GM12878 (cell line): ENCODE results near the gene DNMT3L. TPM values are rescaled to one million over a fixed set of nuclear protein-coding genes. Genes with fewer than 3 reads are reported as not detected.
"Not testable (repeated sequence)": the region's sequence is repeated elsewhere in the genome, so short reads cannot be mapped to it uniquely, and the experiment has no call there.

Experiments
- ATAC-seq: fragments of 200-7000 bp; cut with Tn5 transposase; 3 replicates; pipeline ENCODE4 v1.9.1; 2020; ENCODE audit warnings: mild to moderate bottlenecking, moderate library complexity
- BruUV-seq: library from RNA; stranded (reverse); fragments of 400-500 nt; replicated peaks from 2 replicates; lab custom pipeline; 2021; lab: Mats Ljungman, UMichigan
- CTCF ChIA-PET: fragments of 300-600 bp; sonication (Branson Sonifier 250); formaldehyde crosslinking; extraction: SDS; loops from one replicate; lab custom pipeline; 2021; ENCODE audit warnings: inconsistent platforms; lab: Yijun Ruan, JAX
- POLR2A ChIA-PET: fragments of 350-600 bp; formaldehyde crosslinking; extraction: SDS; loops from one replicate; lab custom pipeline; 2021; ENCODE audit warnings: inconsistent platforms; lab: Charles Lee
- RAD21 ChIA-PET: fragments of 300-600 bp; sonication (Branson Sonifier 250); formaldehyde crosslinking; loops from one replicate; lab custom pipeline; 2023; ENCODE audit warnings: antibody characterized with exemption; ENCODE audit not compliant: unreplicated experiment; lab: Charles Lee
- SMC1A ChIA-PET: fragments of 300-600 bp; sonication (Branson Sonifier 250); formaldehyde crosslinking; loops from one replicate; lab custom pipeline; 2023; ENCODE audit not compliant: unreplicated experiment, uncharacterized antibody; lab: Charles Lee
- DNase-seq: peaks from one replicate; pipeline ENCODE4 v3.0.0-alpha.2; 2011; ENCODE audit warnings: low read depth, low spot score
- FAIRE-seq: peaks from 3 replicates; lab custom pipeline; 2011; peaks lifted over from hg19 to GRCh38; lab: Jason Lieb, UNC
- H2AFZ ChIP-seq: 2 replicates; pipeline ENCODE4 v1.6.0; 2011; ENCODE audit warnings: low read depth, low read length, control low read depth; ENCODE audit not compliant: control insufficient read depth
- H3K27ac ChIP-seq: 2 replicates; pipeline ENCODE4 v1.5.1; 2011; ENCODE audit warnings: control low read depth; ENCODE audit not compliant: control insufficient read depth, insufficient read depth
- H3K27me3 ChIP-seq, 2 experiments: replicated peaks in 1 of 2; 2 replicates each; pipeline versions ENCODE4 v1.6.0 to v1.6.1; 2011; ENCODE audit warnings: low read length in 1 of 2; ENCODE audit not compliant: control insufficient read depth in 2 of 2, insufficient read depth in 2 of 2
- H3K36me3 ChIP-seq, 2 experiments: 2 replicates each; pipeline ENCODE4 v1.5.1; 2011; ENCODE audit warnings: low read length in 1 of 2; ENCODE audit not compliant: control insufficient read depth in 2 of 2, insufficient read depth in 2 of 2
- H3K4me1 ChIP-seq: 2 replicates; pipeline ENCODE4 v1.6.1; 2011; ENCODE audit warnings: mild to moderate bottlenecking, low read length, moderate library complexity, mixed read lengths; ENCODE audit not compliant: control insufficient read depth, insufficient read depth
- H3K4me2 ChIP-seq: 2 replicates; pipeline ENCODE4 v1.6.0; 2011; ENCODE audit warnings: control low read depth; ENCODE audit not compliant: control insufficient read depth, insufficient read depth
- H3K4me3 ChIP-seq: fragments of 200-600 bp; sonication (generic); 2 replicates; pipeline ENCODE4 v1.5.1; 2016
- H3K79me2 ChIP-seq: 2 replicates; pipeline ENCODE4 v1.6.0; 2011; ENCODE audit warnings: low read length; ENCODE audit not compliant: control insufficient read depth, insufficient read depth
- H3K9ac ChIP-seq: 2 replicates; pipeline ENCODE4 v1.8.0; 2011; ENCODE audit warnings: low read length, control low read depth, mixed read lengths; ENCODE audit not compliant: control insufficient read depth, insufficient read depth
- H3K9me3 ChIP-seq: replicated peaks from 3 replicates; pipeline ENCODE4 v1.5.1; 2011; ENCODE audit warnings: mild to moderate bottlenecking, low read length; ENCODE audit not compliant: control insufficient read depth, insufficient read depth
- H4K20me1 ChIP-seq: 2 replicates; pipeline ENCODE4 v1.6.0; 2011; ENCODE audit not compliant: control insufficient read depth, insufficient read depth
- WGBS: methylation state at CpG from one replicate; pipeline ENCODE4 v1.1.6; 2016; ENCODE audit warnings: low lambda C conversion rate; ENCODE audit not compliant: insufficient replicate concordance, insufficient coverage; ENCODE audit errors: missing lambda C conversion rate; 5-methylcytosine and 5-hydroxymethylcytosine counted together
- in situ Hi-C: fragments of 300-500 bp; cut with MboI; formaldehyde crosslinking; loops from 9 replicates; pipeline ENCODE4 v1.14.3; 2018; ENCODE audit warnings: mixed read lengths
- intact Hi-C: fragments of 100-400 bp; cut with micrococcal nuclease; formaldehyde crosslinking; loops from one replicate; pipeline ENCODE4 v1.14.2; 2022; ENCODE audit not compliant: unreplicated experiment
- polyA plus RNA-seq, 11 experiments: library from polyadenylated mRNA; depleted of rRNA in 4 of 11; unstranded in 6 of 11; stranded (reverse) in 5 of 11; fragments of >200 nt; fragmentation: Nextera tagmentation in 4 of 11; fragmentation: Illumina TruSeq in 1 of 11; extraction: Ambion mirVana in 4 of 11; extraction: Trizol in 1 of 11; gene quantifications; 1 replicate in 1 of 11; 2 replicates in 10 of 11; pipeline versions ENCODE4 v1.2.1 to v1.2.3, GENCODE V29; 2011 to 2016; ENCODE audit warnings: inconsistent platforms in 2 of 11, missing spikeins in 2 of 11, low read depth in 1 of 11
- total RNA-seq, 4 experiments: library from RNA; depleted of rRNA in 3 of 4; stranded (reverse); fragments of >200 nt in 3 of 4; fragmentation: Illumina TruSeq in 1 of 4; extraction: Trizol in 1 of 4; gene quantifications; 2 replicates each; pipeline versions ENCODE4 v1.2.1 to v1.2.3, GENCODE V29; 2013 to 2021

Gene DNMT3L
- total and polyA plus RNA-seq, 10 of the 15 experiments (the other 5 are each of a cell fraction or from before 2014, with no cell fraction given) = not detected

DNA sequence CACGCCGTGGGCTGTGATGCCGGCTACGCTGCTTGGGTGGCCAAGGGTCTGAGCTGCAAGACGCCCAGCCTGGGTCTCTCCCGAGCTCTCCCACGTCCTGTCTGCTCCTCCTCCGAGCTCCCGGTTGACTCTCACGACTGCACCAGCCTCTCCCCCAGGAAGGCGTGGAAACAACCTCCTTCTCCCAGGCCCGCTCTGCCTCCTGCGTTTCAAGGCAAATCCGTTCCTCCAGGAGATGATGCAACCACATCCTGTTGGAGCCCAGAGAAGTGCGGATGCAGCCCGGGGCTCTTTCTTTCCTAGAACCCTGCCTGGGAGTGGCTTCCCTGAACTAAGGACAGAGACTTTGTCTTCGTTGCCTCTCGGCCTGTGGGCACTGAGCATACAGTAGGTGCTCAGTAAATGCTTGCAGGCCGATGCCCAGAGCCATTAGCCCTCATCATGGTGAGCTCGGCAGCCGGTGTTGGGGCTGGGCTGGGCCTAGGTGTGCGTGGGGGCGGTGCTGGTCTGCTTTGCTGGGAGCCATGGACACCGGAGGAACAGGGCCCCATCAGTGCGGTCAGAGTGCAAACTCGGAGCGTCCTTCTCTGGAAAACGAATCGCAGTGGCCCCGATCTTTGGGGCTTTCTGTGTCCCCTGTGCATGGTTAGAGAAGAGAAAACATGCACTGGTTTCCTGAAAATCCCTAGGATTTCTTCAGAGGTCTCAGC lies 59.0 kb downstream of the DNMT3L start:
- in situ Hi-C loops, H3K79me2 ChIP-seq, H3K4me3 ChIP-seq, POLR2A ChIA-PET, H3K9me3 ChIP-seq, BruUV-seq, ATAC-seq, H3K4me2 ChIP-seq, H3K9ac ChIP-seq, CTCF ChIA-PET, H4K20me1 ChIP-seq, H3K27ac ChIP-seq, SMC1A ChIA-PET, RAD21 ChIA-PET, DNase-seq, H3K27me3 ChIP-seq, intact Hi-C loops, H2AFZ ChIP-seq, H3K36me3 ChIP-seq, H3K4me1 ChIP-seq, FAIRE-seq: not testable (repeated sequence)
- WGBS = no CpG with 5 or more reads among the region's 30 CpGs

- H3K4me3 ChIP-seq, intact Hi-C loops, H3K79me2 ChIP-seq, POLR2A ChIA-PET, CTCF ChIA-PET, BruUV-seq, H2AFZ ChIP-seq, H3K4me2 ChIP-seq, H3K9ac ChIP-seq, SMC1A ChIA-PET, H3K27me3 ChIP-seq, in situ Hi-C loops, H3K4me1 ChIP-seq, ATAC-seq, H3K36me3 ChIP-seq, FAIRE-seq, H4K20me1 ChIP-seq, DNase-seq, RAD21 ChIA-PET, H3K9me3 ChIP-seq, H3K27ac ChIP-seq: not testable (repeated sequence)
- 88% methylated on average over 11 of the region's 11 CpGs for WGBS
Measured at GRCh38 chr21:44199997-44200396, 61.7 kb downstream of the DNMT3L start.
